ENCODE measurements around the gene RASAL1.

The RASAL1 gene

GRCh38 chr12:113162102-113163029, 26.8 kb upstream of the RASAL1 start:
- no peak for DNase-seq

DNA sequence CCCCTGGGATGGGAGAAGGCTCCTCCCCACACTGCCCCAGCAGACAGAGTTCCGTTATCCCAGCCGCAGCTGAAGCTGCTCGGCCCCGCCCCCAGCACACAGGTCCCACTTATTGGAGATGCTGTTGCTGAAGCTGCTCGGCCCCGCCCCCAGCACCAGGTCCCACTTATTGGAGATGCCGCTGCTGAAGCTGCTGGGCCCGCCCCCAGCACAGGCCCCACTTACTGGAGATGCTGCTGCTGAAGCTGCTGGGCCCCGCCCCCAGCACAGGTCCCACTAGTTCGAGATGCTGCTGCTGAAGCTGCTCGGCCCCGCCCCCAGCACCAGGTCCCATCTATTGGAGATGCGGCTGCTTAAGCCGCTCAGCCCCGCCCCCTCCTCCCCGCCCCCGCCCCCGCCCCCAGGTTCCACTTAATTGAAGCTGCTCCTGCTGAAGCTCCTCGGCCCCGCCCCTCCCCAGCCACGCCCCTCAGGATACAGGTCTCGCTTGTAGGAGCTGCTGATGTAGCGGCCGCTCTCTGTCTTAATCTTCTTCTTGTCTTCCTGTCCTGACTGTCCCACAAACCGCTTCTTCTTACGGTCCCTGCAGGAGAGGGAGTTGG, 26.0 kb upstream of the RASAL1 start:
- no peak for DNase-seq

GRCh38 chr12:113159937-113160336, 24.4 kb upstream of the RASAL1 start:
- no peak for DNase-seq

- no peak for DNase-seq
These were observed 23.1 kb upstream of the RASAL1 start for GRCh38 chr12:113158439-113159203.

- no peak for DNase-seq
These were observed 21.8 kb upstream of the RASAL1 start for GRCh38 chr12:113157218-113157859.

DNA sequence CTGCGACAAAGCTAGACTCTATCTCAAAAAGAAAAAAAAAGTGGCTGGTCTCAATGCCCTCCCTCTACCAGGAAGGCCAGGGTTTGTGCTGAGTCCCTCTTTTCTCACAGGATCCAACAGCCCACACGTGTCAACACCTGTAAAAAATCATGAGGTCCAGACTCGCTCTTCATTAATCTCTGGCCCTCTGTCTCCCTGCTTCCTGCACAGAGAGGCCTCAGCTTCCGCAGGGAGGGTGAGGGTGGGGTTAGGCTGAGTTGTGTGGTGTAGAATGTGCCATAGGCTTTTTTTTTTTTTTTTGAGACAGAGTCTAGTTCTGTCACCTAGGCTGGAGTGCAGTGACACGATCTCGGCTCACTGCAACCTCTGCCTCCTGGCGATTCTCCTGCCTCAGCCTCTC, 20.1 kb upstream of the RASAL1 start:
- DNase-seq: no peak

DNA sequence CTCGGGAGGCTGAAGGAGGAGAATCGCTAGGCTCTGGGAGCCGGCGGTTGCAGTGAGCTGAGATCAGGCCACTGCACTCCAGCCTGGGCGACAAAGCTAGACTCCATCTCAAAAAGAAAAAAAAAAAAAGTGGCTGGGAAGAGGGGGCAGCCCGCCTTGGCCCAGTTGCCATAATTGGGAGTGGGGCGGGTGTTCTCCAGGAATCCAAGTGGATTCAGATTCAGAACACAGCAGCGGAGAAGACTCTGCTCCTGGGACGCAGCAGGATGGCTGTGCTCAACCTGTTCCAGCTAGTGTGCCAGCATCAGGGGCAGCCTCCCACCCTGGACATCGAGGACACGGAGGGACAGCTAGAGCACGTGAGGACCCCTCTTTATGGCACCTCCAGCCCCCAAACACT, 19.5 kb upstream of the RASAL1 start:
- no peak for DNase-seq

DNA sequence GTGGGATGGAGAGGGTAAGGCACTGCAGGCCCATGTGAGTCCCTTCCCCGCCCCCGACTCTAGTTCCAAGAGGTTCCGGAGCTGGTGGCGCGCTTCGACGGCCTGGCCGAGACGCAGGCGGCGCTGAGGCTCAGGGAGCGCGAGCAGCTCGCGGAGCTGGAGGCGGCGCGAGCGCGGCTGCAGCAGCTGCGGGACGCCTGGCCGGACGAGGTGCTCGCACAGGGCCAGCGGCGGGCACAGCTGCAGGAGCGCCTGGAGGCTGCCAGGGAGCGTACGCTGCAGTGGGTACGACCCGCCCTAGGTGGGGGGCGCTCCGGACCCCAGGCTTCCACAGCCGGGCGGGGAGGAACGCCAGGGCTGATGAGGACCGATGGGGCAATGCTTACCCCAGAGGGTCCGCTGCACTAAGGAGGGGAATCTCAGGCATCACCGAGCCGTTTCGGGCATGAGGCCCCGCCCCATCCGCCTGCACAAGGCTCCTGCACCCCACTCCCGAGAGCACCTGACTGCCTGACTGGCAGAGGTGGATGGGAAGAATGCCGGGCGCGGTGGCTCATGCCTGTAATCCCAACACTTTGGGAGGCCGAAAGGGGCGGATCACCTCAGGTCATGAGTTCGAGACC, 18.9 kb upstream of the RASAL1 start:
- no peak for DNase-seq

- DNase-seq: peak; percentile 68
These were observed 17.6 kb upstream of the RASAL1 start for GRCh38 chr12:113152835-113153814.

GRCh38 chr12:113152196-113152834, 16.8 kb upstream of the RASAL1 start:
- DNase-seq: no peak

- DNase-seq: no peak
These were observed 16.1 kb upstream of the RASAL1 start for GRCh38 chr12:113151655-113152054.

DNA sequence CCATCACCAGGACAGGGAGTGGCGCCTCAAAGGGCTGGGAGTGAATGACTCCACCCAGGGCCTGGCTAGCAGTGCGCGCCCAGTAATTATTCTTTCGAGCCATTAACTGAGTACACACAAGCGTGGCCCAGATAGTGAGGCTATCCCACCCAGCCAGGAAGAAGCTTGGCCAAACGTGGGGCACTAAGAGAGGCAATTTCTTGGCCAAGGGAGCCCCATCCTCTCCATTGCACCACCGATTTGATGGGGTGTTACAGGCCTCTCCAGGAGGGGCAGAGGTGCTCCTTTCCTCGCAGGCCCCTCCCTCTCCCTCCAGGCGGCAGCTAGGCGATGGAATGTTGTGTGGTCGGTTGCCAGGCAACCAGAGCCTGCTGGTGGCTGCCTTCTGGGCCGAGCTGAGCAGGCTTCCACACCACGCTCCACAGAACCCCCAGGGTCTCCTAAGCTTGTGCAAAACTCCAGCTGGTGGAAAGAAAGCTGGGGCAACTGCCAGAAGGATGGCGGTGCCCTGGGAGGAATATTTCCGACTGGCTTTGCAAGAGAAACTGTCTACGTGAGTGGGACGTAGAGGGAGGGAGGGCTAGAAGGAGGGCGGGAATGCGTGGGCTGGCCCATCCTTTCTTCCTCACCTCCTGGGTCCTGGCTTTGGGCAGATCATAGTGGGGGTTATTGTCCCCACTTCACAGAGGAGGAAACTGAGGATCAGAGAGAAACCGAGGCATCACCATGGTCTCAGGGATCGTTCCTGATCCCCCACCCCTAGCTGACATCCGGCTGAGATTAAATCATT, 14.0 kb upstream of the RASAL1 start, which contains the start of gene CFAP73:
Gene CFAP73 (plus strand): TSS at position 364 of the 790 bp plus-strand sequence. CDS start 134 bp downstream, at position 498.
- no peak for DNase-seq

GRCh38 chr12:113146999-113147398, 11.4 kb upstream of the RASAL1 start:
- DNase-seq: no peak

GRCh38 chr12:113145720-113146551, 10.4 kb upstream of the RASAL1 start:
- no peak for DNase-seq

GRCh38 chr12:113144806-113145205, 9.2 kb upstream of the RASAL1 start:
- DNase-seq: no peak

- DNase-seq: no peak
These were observed 8.4 kb upstream of the RASAL1 start for GRCh38 chr12:113143959-113144358.

GRCh38 chr12:113142886-113143332, 7.3 kb upstream of the RASAL1 start:
- DNase-seq: no peak

- DNase-seq: peak; percentile 38
These were observed 6.8 kb upstream of the RASAL1 start for GRCh38 chr12:113142173-113142885.
